ENCODE measurements around the gene CCDC87. TPM values are rescaled to one million over a fixed set of nuclear protein-coding genes. Genes with fewer than 3 reads are reported as not detected.
"Not testable (repeated sequence)": the region's sequence is repeated elsewhere in the genome, so short reads cannot be mapped to it uniquely, and the experiment has no call there.

CCDC87 gene
- total RNA-seq, 2 donors from 2014 or later, result 0.82 to 3.8 TPM

GRCh38 chr11:66546966-66547661 lies 45.7 kb downstream of the CCDC87 start:
- no peak overlapping the region for H3K27ac ChIP-seq

GRCh38 chr11:66546368-66546965 lies 46.4 kb downstream of the CCDC87 start, which contains the start of gene ACTN3:
Gene ACTN3, plus strand, starts transcription at chr11:66546903. Its CDS starts 35 bp downstream, at chr11:66546938.
- H3K4me3 ChIP-seq, result peak within 1 kb of the TSS; percentile 71 to 81
- no peaks in the 10 kb centered on the region for H3K9me3 ChIP-seq
- TF ChIP-seq CTCF (IDR thresholded peaks at IDR 0.05) (no peak), POLR2AphosphoS5 (IDR thresholded peaks at IDR 0.05) (no peak), POLR2A (IDR thresholded peaks at IDR 0.05) (no peak)
- no peaks in the 10 kb centered on the region for H3K36me3 ChIP-seq
- H3K4me1 ChIP-seq (replicated peaks), result peaks cover 4% of the 10 kb centered on the region
- peak; percentile 19 for DNase-seq (ENCODE audit: low spot score)
- intact Hi-C loops (cut with DNase I), result no loop called here
- no peaks in the 10 kb centered on the region for H3K27me3 ChIP-seq (replicated peaks; ENCODE audit: insufficient read depth)
- peak within 1 kb of the TSS in 1 of 2 donors; percentile 55 for H3K27ac ChIP-seq
- WGBS, result 7% methylated on average over 36 of the region's 37 CpGs

More at GRCh38 chr11:66546966-66547661, 45.7 kb downstream of the CCDC87 start:
- H3K36me3 ChIP-seq, result no peaks in the 10 kb centered on the region
- no peaks in the 10 kb centered on the region for H3K27me3 ChIP-seq (replicated peaks; ENCODE audit: insufficient read depth)
- WGBS, result 37% methylated on average over 18 of the region's 18 CpGs
- DNase-seq (ENCODE audit: low spot score), result no peak
- no peak overlapping the region for H3K4me3 ChIP-seq
- H3K9me3 ChIP-seq, result no peaks in the 10 kb centered on the region
- peaks cover 4% of the 10 kb centered on the region for H3K4me1 ChIP-seq (replicated peaks)
- TF ChIP-seq POLR2A (IDR thresholded peaks at IDR 0.05) (no peak), POLR2AphosphoS5 (IDR thresholded peaks at IDR 0.05) (no peak), CTCF (IDR thresholded peaks at IDR 0.05) (no peak)
- intact Hi-C loops (cut with DNase I), result no loop called here

GRCh38 chr11:66545701-66546367 lies 47.0 kb downstream of the CCDC87 start, which contains the start of gene ZDHHC24:
Gene ZDHHC24, minus strand, starts transcription at chr11:66546048. Its CDS starts 45 bp downstream, at chr11:66546003.
- Histone ChIP-seq H3K9me3 (no peaks in the 10 kb centered on the region), H3K36me3 (no peaks in the 10 kb centered on the region), H3K27me3 (replicated peaks; ENCODE audit: insufficient read depth) (no peaks in the 10 kb centered on the region), H3K4me3 (peak within 1 kb of the TSS; percentile 71 to 81), H3K4me1 (replicated peaks) (peaks cover 4% of the 10 kb centered on the region), H3K27ac (peak within 1 kb of the TSS in 1 of 2 donors; percentile 55)
- peak; percentile 95 for DNase-seq (ENCODE audit: low spot score)
- intact Hi-C loops (cut with DNase I), result no loop called here
- TF ChIP-seq CTCF (IDR thresholded peaks at IDR 0.05), result no peak
- peak; percentile 91 for TF ChIP-seq POLR2AphosphoS5 (IDR thresholded peaks at IDR 0.05)
- TF ChIP-seq POLR2A (IDR thresholded peaks at IDR 0.05), result peak; percentile 25
- under 1% methylated on average over 59 of the region's 71 CpGs for WGBS

- intact Hi-C loops (cut with DNase I); H3K27ac ChIP-seq; H3K36me3 ChIP-seq; H3K27me3 ChIP-seq (replicated peaks; ENCODE audit: insufficient read depth); DNase-seq (ENCODE audit: low spot score); H3K4me1 ChIP-seq (replicated peaks); H3K9me3 ChIP-seq: not testable (repeated sequence)
- H3K4me3 ChIP-seq, result peak overlapping the region in 1 of 2 donors; percentile 71
- WGBS, result 75% methylated on average over 14 of the region's 14 CpGs
These were observed 47.9 kb downstream of the CCDC87 start for GRCh38 chr11:66544952-66545351.
